ENCODE measurements around the gene CHIC1.
"Not testable (repeated sequence)": the region's sequence is repeated elsewhere in the genome, so short reads cannot be mapped to it uniquely, and the experiment has no call there.

- TF ChIP-seq, protein P1, sequence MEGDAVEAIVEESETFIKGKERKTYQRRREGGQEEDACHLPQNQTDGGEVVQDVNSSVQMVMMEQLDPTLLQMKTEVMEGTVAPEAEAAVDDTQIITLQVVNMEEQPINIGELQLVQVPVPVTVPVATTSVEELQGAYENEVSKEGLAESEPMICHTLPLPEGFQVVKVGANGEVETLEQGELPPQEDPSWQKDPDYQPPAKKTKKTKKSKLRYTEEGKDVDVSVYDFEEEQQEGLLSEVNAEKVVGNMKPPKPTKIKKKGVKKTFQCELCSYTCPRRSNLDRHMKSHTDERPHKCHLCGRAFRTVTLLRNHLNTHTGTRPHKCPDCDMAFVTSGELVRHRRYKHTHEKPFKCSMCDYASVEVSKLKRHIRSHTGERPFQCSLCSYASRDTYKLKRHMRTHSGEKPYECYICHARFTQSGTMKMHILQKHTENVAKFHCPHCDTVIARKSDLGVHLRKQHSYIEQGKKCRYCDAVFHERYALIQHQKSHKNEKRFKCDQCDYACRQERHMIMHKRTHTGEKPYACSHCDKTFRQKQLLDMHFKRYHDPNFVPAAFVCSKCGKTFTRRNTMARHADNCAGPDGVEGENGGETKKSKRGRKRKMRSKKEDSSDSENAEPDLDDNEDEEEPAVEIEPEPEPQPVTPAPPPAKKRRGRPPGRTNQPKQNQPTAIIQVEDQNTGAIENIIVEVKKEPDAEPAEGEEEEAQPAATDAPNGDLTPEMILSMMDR (tag by site-specific recombination; IDR thresholded peaks at IDR 0.05): not testable (repeated sequence)
- not testable (repeated sequence) for TF ChIP-seq ZNF530 (tag by site-specific recombination; IDR thresholded peaks at IDR 0.05; ENCODE audit: low read depth); PBX3 (CRISPR knock-in tag; IDR thresholded peaks at IDR 0.05); ZNF398 (tag by site-specific recombination; IDR thresholded peaks at IDR 0.05); ZNF311 (tag by site-specific recombination; IDR thresholded peaks at IDR 0.05; ENCODE audit: borderline replicate concordance)
- TF ChIP-seq, protein P2, sequence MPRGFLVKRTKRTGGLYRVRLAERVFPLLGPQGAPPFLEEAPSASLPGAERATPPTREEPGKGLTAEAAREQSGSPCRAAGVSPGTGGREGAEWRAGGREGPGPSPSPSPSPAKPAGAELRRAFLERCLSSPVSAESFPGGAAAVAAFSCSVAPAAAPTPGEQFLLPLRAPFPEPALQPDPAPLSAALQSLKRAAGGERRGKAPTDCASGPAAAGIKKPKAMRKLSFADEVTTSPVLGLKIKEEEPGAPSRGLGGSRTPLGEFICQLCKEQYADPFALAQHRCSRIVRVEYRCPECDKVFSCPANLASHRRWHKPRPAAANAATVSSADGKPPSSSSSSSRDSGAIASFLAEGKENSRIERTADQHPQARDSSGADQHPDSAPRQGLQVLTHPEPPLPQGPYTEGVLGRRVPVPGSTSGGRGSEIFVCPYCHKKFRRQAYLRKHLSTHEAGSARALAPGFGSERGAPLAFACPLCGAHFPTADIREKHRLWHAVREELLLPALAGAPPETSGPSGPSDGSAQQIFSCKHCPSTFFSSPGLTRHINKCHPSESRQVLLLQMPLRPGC (tag by site-specific recombination; IDR thresholded peaks at IDR 0.05): not testable (repeated sequence)
Observed at GRCh38 chrX:73531655-73532054, 31.3 kb upstream of the CHIC1 start.

All from HEK293 (cell line).